H9 (cell line): ENCODE results near the gene PIP5K1A. TPM values are rescaled to one million over a fixed set of nuclear protein-coding genes. Genes with fewer than 3 reads are reported as not detected.
A peak's percentile ranks its signal among the peaks of the same experiment; 100 is the strongest.

Experiments
- DNase-seq: peaks from one replicate; pipeline ENCODE4 v3.0.0-alpha.2; 2017
- H2AFZ ChIP-seq: one replicate; pipeline ENCODE4 v1.6.1; 2013; ENCODE audit warnings: mild to moderate bottlenecking, low read length, control low read depth, moderate library complexity
- H2AK5ac ChIP-seq: 2 replicates; pipeline ENCODE4 v1.6.1; 2013; ENCODE audit warnings: low read length, control low read depth, mixed read lengths; ENCODE audit not compliant: insufficient read length
- H2BK120ac ChIP-seq: one replicate; pipeline ENCODE4 v1.6.1; 2013; ENCODE audit warnings: low read depth, mild to moderate bottlenecking, low read length, control low read depth, inconsistent platforms; ENCODE audit not compliant: poor library complexity, severe bottlenecking
- H2BK12ac ChIP-seq: 2 replicates; pipeline ENCODE4 v1.6.1; 2013; ENCODE audit warnings: low read length, control low read depth, mixed read lengths, low read depth; ENCODE audit not compliant: insufficient read length
- H2BK15ac ChIP-seq: 2 replicates; pipeline ENCODE4 v1.6.1; 2013; ENCODE audit warnings: low read depth, low read length, control low read depth
- H2BK20ac ChIP-seq: one replicate; pipeline ENCODE4 v1.6.1; 2013; ENCODE audit warnings: low read depth, mild to moderate bottlenecking, low read length, control low read depth, inconsistent platforms; ENCODE audit not compliant: poor library complexity, severe bottlenecking
- H2BK5ac ChIP-seq: 2 replicates; pipeline ENCODE4 v1.6.1; 2013; ENCODE audit warnings: low read length, control low read depth, mixed read lengths; ENCODE audit not compliant: insufficient read length
- H3K14ac ChIP-seq: 2 replicates; pipeline ENCODE4 v1.6.1; 2013; ENCODE audit warnings: low read length, control low read depth; ENCODE audit not compliant: insufficient read depth
- H3K18ac ChIP-seq: 2 replicates; pipeline ENCODE4 v1.6.1; 2013; ENCODE audit warnings: low read depth, mild to moderate bottlenecking, mixed read lengths, low read length, control low read depth; ENCODE audit not compliant: insufficient read length
- H3K23ac ChIP-seq: 2 replicates; pipeline ENCODE4 v1.6.1; 2013; ENCODE audit warnings: low read length, control low read depth, mixed read lengths, low read depth; ENCODE audit not compliant: insufficient read length
- H3K23me2 ChIP-seq: 2 replicates; pipeline ENCODE4 v1.6.1; 2013; ENCODE audit warnings: low read depth, mild to moderate bottlenecking, mixed read lengths, low read length, control low read depth; ENCODE audit not compliant: insufficient read length, poor library complexity, severe bottlenecking
- H3K27ac ChIP-seq: 2 replicates; pipeline ENCODE4 v1.5.1; 2013; ENCODE audit warnings: low read length, control low read depth, mixed read lengths, low read depth; ENCODE audit not compliant: insufficient read length
- H3K27me3 ChIP-seq: 2 replicates; pipeline ENCODE4 v1.6.1; 2013; ENCODE audit warnings: low read length, control low read depth, inconsistent platforms; ENCODE audit not compliant: insufficient read depth
- H3K4ac ChIP-seq: 2 replicates; pipeline ENCODE4 v1.6.1; 2013; ENCODE audit warnings: low read depth, mild to moderate bottlenecking, control low read depth, inconsistent platforms, low read length, moderate library complexity
- H3K4me1 ChIP-seq: 2 replicates; pipeline ENCODE4 v1.6.1; 2013; ENCODE audit warnings: low read length, control low read depth, inconsistent platforms; ENCODE audit not compliant: insufficient read depth
- H3K4me2 ChIP-seq: 2 replicates; pipeline ENCODE4 v1.6.1; 2013; ENCODE audit warnings: low read length, control low read depth, mixed read lengths; ENCODE audit not compliant: insufficient read length, insufficient read depth
- H3K56ac ChIP-seq: 2 replicates; pipeline ENCODE4 v1.6.1; 2013; ENCODE audit warnings: low read depth, mild to moderate bottlenecking, mixed read lengths, low read length, control low read depth; ENCODE audit not compliant: insufficient read length
- H3K79me1 ChIP-seq: 2 replicates; pipeline ENCODE4 v1.6.1; 2013; ENCODE audit warnings: low read depth, mild to moderate bottlenecking, moderate library complexity, low read length, control low read depth, inconsistent platforms; ENCODE audit not compliant: insufficient read depth, poor library complexity, severe bottlenecking
- H3K79me2 ChIP-seq: 2 replicates; pipeline ENCODE4 v1.6.1; 2013; ENCODE audit warnings: low read length, control low read depth, inconsistent platforms; ENCODE audit not compliant: insufficient read depth
- H3K9ac ChIP-seq: 2 replicates; pipeline ENCODE4 v1.6.1; 2013; ENCODE audit warnings: low read length, control low read depth, mixed read lengths; ENCODE audit not compliant: insufficient read length; ENCODE audit errors: extremely low read depth
- H3K9me3 ChIP-seq: one replicate; pipeline ENCODE4 v1.6.1; 2013; ENCODE audit warnings: low read depth, low read length, inconsistent platforms; ENCODE audit not compliant: control insufficient read depth
- H3T11ph ChIP-seq: one replicate; pipeline ENCODE4 v1.6.1; 2013; ENCODE audit warnings: mild to moderate bottlenecking, low read length, control low read depth, inconsistent platforms
- H4K20me1 ChIP-seq: one replicate; pipeline ENCODE4 v1.6.1; 2013; ENCODE audit not compliant: control insufficient read depth, insufficient read length, insufficient read depth
- H4K5ac ChIP-seq: 2 replicates; pipeline ENCODE4 v1.6.1; 2013; ENCODE audit warnings: low read depth, mild to moderate bottlenecking, mixed read lengths, low read length, control low read depth; ENCODE audit not compliant: insufficient read length
- H4K8ac ChIP-seq: replicated peaks from 2 replicates; pipeline ENCODE4 v1.6.1; 2013; ENCODE audit warnings: low read length, control low read depth, mixed read lengths, low read depth; ENCODE audit not compliant: insufficient read length
- H4K91ac ChIP-seq: 2 replicates; pipeline ENCODE4 v1.6.1; 2013; ENCODE audit warnings: low read depth, mild to moderate bottlenecking, moderate library complexity, mixed read lengths, low read length, control low read depth; ENCODE audit not compliant: insufficient read length
- H3K27ac Mint-ChIP-seq, 3 experiments: 2 replicates in 2 of 3; 3 replicates in 1 of 3; pipeline ENCODE4 v1.8.0; 2020 to 2021; ENCODE audit warnings: mixed read lengths in 3 of 3, mild to moderate bottlenecking in 1 of 3, moderate library complexity in 1 of 3
- H3K27me3 Mint-ChIP-seq: 2 replicates; pipeline ENCODE4 v1.8.0; 2021; ENCODE audit warnings: low read depth, mild to moderate bottlenecking, moderate library complexity, mixed read lengths
- H3K36me3 Mint-ChIP-seq, 3 experiments: 2 replicates in 2 of 3; 3 replicates in 1 of 3; pipeline ENCODE4 v1.8.0; 2020 to 2021; ENCODE audit warnings: low read depth in 3 of 3, mixed read lengths in 3 of 3; ENCODE audit not compliant: insufficient read depth in 1 of 3
- H3K4me1 Mint-ChIP-seq, 2 experiments: 2 replicates each; pipeline ENCODE4 v1.8.0; 2020; ENCODE audit warnings: mixed read lengths in 2 of 2
- H3K4me3 Mint-ChIP-seq, 2 experiments: 2 replicates in 1 of 2; 3 replicates in 1 of 2; pipeline ENCODE4 v1.8.0; 2020 to 2021; ENCODE audit warnings: mild to moderate bottlenecking in 2 of 2, mixed read lengths in 2 of 2, moderate library complexity in 1 of 2
- H3K9me3 Mint-ChIP-seq, 2 experiments: 2 replicates in 1 of 2; 3 replicates in 1 of 2; pipeline ENCODE4 v1.8.0; 2020; ENCODE audit warnings: mild to moderate bottlenecking in 2 of 2, mixed read lengths in 2 of 2, moderate library complexity in 1 of 2
- CTCF ChIP-seq: fragments of 200-600 bp; sonication (generic); conservative IDR thresholded peaks from 3 replicates; pipeline ENCODE4 v1.8.0; 2021; ENCODE audit warnings: antibody characterized with exemption, mild to moderate bottlenecking
- WGBS: extraction: QIAGEN DNeasy Blood & Tissue Kit; methylation state at CpG from one replicate; pipeline ENCODE4 v1.1.7; 2013; ENCODE audit warnings: missing lambda C conversion rate, low lambda C conversion rate, mixed read lengths; ENCODE audit not compliant: insufficient read length; ENCODE audit errors: extremely low coverage; 5-methylcytosine and 5-hydroxymethylcytosine counted together
- total RNA-seq: library from RNA; stranded (reverse); gene quantifications from 2 replicates; pipeline ENCODE4 v1.2.1, GENCODE V29; 2021

The PIP5K1A gene
- total RNA-seq, 1 experiment from 2014 or later: 94.6 TPM

DNA sequence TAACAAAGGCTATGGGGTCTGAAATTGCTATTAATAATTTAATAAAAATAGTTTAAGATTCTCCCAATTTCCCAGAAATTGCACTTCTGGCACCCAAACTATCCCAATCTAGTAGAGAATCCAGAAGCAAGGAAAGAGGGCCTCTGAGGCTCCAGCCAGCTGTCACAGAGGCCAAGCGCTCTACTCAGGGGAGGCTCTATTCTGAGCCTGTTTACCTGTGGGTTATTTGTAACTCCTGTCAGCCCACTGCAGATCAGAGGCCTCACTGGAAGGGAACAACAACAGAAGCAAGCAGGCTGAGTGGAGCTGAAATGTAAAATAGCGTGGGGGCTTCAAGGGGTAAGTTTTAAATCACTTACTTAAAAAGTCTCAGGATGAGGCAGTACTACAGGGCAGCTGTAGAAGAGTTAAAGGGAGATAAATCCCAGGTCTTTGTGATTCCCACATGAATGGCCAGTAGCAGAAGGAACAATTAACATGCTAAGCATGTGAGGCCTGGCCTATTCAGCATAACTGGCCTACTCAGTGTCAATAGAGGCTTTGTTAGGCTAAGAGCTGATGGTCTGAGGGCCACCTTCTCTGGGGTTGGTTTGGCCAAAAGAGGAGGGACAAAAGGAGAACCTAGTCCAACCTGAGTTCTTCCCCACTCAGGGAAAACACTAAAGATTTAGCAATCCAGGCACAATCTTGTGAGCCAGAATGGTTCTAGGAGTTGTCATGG is 96.5 kb downstream of the PIP5K1A start:
- Histone ChIP-seq H2AFZ (no peak overlapping the region), H2BK12ac (no peak overlapping the region), H3T11ph (no peak overlapping the region), H3K79me2 (no peaks in the 10 kb centered on the region), H2BK120ac (no peak overlapping the region), H4K20me1 (no peaks in the 10 kb centered on the region), H3K4me1 (peaks cover 4% of the 10 kb centered on the region; the same call in 1 of the 2 replicates), H3K23me2 (no peaks in the 10 kb centered on the region), H4K5ac (no peak overlapping the region), H2BK20ac (no peak overlapping the region), H3K79me1 (no peaks in the 10 kb centered on the region), H3K9ac (no peak overlapping the region), H3K4ac (no peak overlapping the region), H2BK15ac (no peak overlapping the region), H3K27me3 (no peaks in the 10 kb centered on the region), H3K4me2 (peak overlapping the region; percentile 10), H2BK5ac (no peak overlapping the region), H3K23ac (no peak overlapping the region), H3K9me3 (no peaks in the 10 kb centered on the region), H3K27ac (peak overlapping the region; percentile 64), H4K91ac (no peak overlapping the region), H4K8ac (no peak overlapping the region), H2AK5ac (no peak overlapping the region), H3K18ac (peak overlapping the region; percentile 18), H3K14ac (no peak overlapping the region), H3K56ac (no peak overlapping the region)
- Mint-ChIP-seq H3K36me3 (peaks cover 34 to 77% (median 69%) of the 10 kb centered on the region in 3 experiments), H3K4me1 (peaks cover 33 to 48% of the 10 kb centered on the region in 2 experiments), H3K9me3 (no peaks in the 10 kb centered on the region; a peak in 2 of 5 replicates), H3K27me3 (peaks cover 2% of the 10 kb centered on the region; the same call in 1 of the 2 replicates), H3K27ac (peak overlapping the region; percentile 84 to 99 (median 88)), H3K4me3 (peak overlapping the region; percentile 19 to 37; a peak in 4 of 5 replicates)
- WGBS: no CpG with 5 or more reads among the region's 2 CpGs
- TF ChIP-seq CTCF: no peak
- DNase-seq: peak; percentile 72

Other genes with a start within 250 kb of the PIP5K1A start
- 201 and 209 TPM in 2 replicates for gene CERS2, start 223.7 kb upstream of the PIP5K1A start, total RNA-seq
- gene ANXA9, start 216.3 kb upstream of the PIP5K1A start, total RNA-seq: 0.81 and 0.92 TPM in 2 replicates
- gene MINDY1, start 191.7 kb upstream of the PIP5K1A start, total RNA-seq: 6.4 and 6.8 TPM in 2 replicates
- gene PRUNE1, start 190.1 kb upstream of the PIP5K1A start, total RNA-seq: 21.0 and 22.3 TPM in 2 replicates
- 1.2 and 1.5 TPM in 2 replicates for gene BNIPL, start 162.0 kb upstream of the PIP5K1A start, total RNA-seq
- 3.6 and 4.8 TPM in 2 replicates for gene C1orf56, start 150.8 kb upstream of the PIP5K1A start, total RNA-seq
- 83.9 and 87.3 TPM in 2 replicates for gene CDC42SE1, start 138.9 kb upstream of the PIP5K1A start, total RNA-seq
- gene MLLT11, start 138.2 kb upstream of the PIP5K1A start, total RNA-seq: 13.0 and 13.2 TPM in 2 replicates
- gene GABPB2, start 127.8 kb upstream of the PIP5K1A start, total RNA-seq: 3.8 and 4.1 TPM in 2 replicates
- 11.5 and 12.3 TPM in 2 replicates for gene SEMA6C, start 51.9 kb upstream of the PIP5K1A start, total RNA-seq
- gene TNFAIP8L2, start 41.9 kb upstream of the PIP5K1A start, total RNA-seq: not detected in 2 replicates
- 5.8 and 6.7 TPM in 2 replicates for gene LYSMD1, start 32.6 kb upstream of the PIP5K1A start, total RNA-seq
- 54.1 and 60.5 TPM in 2 replicates for gene SCNM1, start 32.4 kb upstream of the PIP5K1A start, total RNA-seq
- 0.42 and 1.6 TPM in 2 replicates for gene TMOD4, start 22.6 kb upstream of the PIP5K1A start, total RNA-seq
- gene VPS72, start 8.4 kb upstream of the PIP5K1A start, total RNA-seq: 90.3 and 91.4 TPM in 2 replicates
- gene PSMD4, start 56.2 kb downstream of the PIP5K1A start, total RNA-seq: 205 and 207 TPM in 2 replicates
- 52.9 and 58.2 TPM in 2 replicates for gene ZNF687, start 83.7 kb downstream of the PIP5K1A start, total RNA-seq
- gene PI4KB, start 128.9 kb downstream of the PIP5K1A start, total RNA-seq: 39.1 and 39.2 TPM in 2 replicates
- gene RFX5, start 148.7 kb downstream of the PIP5K1A start, total RNA-seq: 65.1 and 72.7 TPM in 2 replicates
- gene SELENBP1, start 174.2 kb downstream of the PIP5K1A start, total RNA-seq: 13.9 and 14.2 TPM in 2 replicates
- gene PSMB4, start 201.0 kb downstream of the PIP5K1A start, total RNA-seq: 413 and 429 TPM in 2 replicates